Measurements from ENCODE around the gene KAZN.

- no peak for TF ChIP-seq CTCF (IDR thresholded peaks at IDR 0.05)
- TF ChIP-seq POLR2A (IDR thresholded peaks at IDR 0.05): no peak
- no peak for TF ChIP-seq EP300 (IDR thresholded peaks at IDR 0.05)
These were observed 382.2 kb downstream of the KAZN start for GRCh38 chr1:14980621-14981218.
